DMS 273 (cell line): ENCODE results near the gene GGT6.

Experiments used
- DNase-seq: peaks from one replicate; lab custom pipeline; 2025; ENCODE audit not compliant: unreplicated experiment; lab: John Stamatoyannopoulos, UW

Gene GGT6

DNA sequence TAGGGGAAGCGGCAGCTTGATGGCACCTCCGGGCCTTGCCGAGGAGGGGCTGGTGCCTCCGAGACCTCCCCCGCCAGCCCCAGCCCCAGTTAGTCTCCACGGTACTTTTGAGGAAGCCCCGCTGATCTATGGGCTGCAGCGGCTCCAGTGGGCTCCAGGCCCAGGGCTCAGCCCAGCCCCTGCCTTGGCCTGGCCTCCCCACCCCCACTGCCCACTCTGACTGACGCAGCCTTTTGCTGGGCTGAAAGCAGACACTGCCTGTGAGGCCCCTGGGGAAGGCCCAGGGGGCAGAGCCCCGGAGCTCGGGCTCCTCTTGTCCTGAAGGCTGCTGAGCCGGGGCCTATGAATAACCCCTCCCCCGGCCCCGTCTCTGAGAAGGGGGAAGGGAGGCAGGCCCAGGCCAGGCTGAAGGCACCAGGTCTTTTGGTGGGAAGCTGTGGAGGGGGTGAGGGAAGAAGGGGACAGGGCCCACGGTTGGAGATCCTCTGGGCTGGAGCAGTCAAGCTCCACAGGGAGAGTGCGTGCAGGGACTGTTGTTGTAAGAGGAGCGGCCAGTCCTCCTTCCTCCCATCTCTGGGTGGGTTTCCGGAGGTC is 16.4 kb upstream of the GGT6 start:
- no peak for DNase-seq

DNA sequence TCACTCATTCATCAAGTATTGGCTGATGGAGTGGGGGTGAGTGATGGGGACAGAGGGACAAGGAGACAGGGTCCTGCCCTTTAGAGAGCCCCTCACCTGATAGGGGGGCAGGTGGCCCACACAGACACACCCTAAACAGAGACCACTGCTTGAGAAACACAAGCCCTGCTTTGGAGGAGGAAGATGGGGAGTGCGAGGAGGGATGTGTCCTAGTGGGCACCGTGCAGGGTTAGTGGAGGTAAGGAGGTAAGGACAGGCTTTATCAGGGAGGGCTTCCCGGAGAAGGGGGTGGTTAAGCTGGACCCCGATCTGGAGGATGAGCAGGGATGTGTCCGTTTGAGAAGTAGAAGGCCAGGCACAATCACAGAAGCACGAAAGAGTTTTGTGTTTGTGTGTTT is 15.8 kb upstream of the GGT6 start:
- no peak for DNase-seq

DNA sequence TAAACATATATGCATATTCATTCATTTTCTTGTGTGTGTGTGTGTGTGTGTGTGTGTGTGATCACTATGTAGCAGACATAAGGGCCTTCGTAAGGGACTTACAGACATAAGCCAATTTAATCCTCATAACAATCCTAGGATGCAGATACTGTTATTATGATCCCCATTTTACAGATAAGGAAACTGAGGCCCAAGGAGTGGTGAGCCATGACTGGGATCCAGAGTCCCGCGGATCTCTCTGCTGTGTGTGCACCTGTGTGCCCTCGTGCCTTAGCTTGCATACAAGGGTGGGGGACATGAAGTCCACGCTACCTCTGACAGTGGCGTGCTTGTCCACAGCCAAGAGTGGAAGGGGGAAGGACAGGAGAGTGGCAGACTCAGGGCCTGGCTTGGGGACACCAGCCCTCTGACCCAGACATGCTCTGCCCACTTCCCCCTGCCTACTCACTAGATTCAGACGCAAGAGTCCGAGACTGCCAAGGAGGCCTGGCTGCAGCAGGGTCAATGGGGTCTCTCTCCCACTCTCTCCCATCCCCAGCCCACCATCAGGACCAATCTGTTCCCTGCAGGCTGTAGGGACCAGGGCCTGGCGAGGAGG is 14.2 kb upstream of the GGT6 start:
- no peak for DNase-seq

DNA sequence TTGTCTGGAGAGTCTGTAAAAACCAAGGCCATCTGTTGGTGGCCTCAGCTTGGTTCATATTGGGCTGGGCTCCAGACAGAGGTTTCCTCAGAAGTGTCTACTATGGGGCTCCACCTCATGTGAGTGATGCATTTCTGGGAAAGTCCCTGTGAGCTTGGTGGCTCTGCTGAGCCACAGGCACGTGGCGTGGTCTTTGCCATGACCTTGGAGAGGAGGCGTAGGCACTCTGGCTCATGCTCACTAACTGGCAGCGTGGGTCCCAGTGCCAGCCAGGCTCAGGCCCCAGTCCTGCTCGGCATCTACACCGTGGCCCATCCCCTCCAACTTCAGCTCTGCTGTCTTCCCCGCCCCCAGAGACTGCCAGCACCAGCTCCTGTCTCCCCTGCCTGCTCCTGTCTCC is 13.3 kb upstream of the GGT6 start:
- no peak for DNase-seq

DNA sequence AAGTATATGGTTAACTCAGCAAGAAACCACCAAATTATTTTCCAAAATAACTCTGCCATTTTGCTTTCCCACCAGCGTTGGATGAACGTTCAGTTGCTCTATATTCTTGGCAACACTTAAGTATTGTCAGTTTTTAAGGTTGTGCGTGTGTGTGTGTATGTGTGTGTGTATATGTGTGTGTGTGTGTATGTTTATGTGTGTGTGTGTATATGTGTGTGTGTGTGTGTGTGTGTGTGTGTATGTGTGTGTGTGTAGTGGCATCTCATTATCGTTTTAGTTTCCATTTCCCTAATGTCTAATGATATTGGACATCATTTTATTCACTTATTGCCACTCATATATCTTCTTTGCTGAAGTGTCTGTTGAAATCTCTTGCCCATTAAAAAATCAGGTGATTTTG is 12.7 kb upstream of the GGT6 start:
- no peak for DNase-seq

DNA sequence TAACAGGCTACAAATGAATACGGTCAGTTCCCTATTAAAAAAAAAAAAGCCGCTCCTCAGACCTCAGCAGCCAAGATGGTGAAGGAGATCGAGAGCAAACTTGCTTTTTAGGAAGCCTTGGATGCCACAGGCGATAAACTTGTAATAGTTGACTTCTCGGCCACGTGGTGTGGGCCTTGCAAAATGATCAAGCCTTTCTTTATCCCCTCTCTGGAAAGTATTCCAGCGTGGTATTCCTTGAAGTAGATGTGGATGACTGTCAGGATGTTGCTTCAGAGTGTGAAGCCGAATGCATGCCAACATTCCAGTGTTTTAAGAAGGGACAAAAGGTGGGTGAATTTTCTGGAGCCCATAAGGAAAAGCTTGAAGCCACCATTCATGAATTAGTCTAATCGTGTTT is 11.8 kb upstream of the GGT6 start:
- no peak for DNase-seq

DNA sequence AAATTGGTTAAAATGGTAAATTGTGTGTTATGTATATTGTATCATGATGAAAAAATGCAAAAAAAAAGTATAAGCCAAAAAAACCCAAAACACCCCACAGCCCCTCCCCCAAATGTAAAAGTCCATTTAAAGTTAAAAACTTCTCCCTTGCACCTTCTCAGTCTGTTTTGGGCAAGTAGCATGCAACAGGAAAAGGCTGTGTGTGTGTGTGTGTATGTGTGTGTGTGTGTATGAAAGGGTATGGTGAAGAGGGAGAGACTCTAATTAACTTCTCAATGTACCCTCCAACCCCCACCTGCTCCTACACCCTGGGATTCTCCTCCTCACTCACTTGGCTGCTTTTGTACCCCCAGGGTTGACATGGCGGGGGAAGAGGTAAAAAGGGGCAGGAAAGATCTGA is 9.2 kb upstream of the GGT6 start:
- DNase-seq = no peak

DNA sequence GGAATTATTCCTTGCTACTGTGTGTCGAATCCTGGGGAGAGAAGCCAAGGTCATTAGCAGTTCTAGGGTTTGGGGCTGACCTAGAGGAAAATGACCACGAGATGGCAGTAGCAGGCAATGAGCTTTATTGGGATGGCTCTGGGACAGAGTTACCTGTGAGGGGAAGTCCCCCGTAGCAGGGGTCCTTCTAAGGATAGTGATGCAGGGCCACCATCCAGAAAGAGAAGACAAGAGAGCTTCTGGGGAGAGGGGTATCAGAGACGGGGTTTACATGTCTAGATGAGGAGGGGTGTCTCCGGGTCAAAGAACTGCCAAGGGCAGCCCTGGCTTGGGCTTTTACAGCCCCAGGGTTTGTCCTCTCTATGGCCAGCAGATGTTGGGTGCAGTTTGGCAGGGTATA is 6.4 kb upstream of the GGT6 start:
- DNase-seq = peak; percentile 81

DNA sequence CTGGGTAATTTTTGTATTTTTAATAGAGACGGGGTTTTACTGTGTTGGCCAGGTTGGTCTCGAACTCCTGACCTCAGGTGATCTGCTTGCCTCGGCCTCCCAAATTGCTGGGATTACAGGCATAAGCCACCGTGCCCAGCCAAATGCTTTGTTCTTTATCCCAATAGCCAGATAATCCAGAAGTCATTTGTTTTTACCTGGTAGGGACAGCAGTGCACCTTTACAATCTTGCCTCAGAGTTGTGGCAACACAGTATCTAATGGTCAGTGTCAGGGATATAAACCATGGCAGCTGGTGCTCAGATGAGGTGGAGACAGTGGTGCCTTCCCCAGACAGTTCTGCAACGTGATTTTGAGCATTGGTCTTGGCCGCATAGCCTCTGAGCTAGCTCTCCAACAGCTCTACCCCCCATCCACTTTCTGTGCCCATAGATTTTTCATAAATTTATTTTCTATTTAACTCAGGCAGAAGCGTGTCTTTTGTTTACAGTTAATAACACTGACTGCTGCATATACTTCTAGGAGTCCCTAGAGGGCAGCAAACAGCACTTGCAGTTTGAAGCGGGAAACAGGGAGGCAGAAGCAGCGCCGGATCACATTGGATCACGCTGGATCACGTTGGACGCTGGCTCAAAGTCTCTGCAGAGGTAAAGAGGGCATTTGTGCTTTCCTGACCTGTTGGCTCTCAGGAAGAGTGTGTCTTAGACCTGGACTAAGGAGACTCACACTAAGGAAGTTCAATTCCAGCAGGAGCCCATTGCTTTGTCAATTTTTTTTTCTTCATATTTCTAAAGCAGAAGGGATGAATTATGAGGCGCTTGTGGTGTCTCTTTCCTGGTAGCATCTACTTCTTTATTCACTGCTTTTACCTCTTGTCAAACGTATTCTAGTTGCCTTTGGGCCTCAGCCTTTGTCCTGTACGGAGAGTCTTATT is 5.1 kb upstream of the GGT6 start:
- DNase-seq = peak; percentile 88

DNA sequence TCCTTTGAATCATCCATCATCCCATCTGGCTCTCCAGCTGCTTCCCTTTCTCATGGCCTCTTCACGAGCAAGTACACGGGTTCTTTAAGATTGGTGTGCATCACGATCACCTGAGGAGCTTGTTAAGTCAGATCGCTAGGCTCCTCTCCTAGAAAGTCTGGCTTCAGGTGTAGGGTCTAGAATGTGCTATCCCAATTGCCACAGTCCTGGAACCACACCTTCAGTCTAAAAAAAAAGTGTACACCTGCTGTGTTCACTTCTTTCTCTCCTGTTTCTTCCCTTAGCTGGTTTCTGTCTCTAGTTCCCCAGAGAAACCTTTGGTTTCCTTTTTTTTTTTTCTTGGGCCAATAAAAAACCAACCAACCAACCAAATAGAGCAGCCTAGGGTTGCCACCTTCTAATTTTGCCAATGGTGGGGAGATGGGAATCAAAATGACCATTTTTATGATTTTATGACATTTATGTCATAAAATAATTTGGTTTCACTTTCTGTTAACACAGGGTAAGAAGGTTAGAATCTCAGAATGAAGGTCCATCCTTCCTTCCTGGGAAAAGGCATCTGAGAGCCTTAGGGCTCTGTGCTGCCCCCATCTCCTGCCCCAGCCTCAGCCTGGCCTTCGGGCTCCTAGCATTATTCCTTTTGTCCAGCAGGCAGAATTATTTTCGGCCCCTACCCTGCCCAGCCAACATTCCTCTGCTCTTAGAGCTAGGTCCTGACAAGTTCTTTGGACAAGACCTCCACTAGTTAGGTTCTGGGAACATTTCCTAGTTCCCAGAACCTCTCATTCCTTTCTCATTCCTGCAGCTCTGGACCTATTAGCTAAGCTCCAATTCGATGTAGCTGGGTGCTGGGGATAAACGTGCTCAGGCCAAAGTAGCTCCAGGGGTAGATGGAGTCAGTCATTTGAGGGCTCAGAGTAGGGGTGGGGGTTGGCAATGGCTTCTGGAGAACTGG is 1.9 kb upstream of the GGT6 start:
- peak; percentile 22 for DNase-seq

DNA sequence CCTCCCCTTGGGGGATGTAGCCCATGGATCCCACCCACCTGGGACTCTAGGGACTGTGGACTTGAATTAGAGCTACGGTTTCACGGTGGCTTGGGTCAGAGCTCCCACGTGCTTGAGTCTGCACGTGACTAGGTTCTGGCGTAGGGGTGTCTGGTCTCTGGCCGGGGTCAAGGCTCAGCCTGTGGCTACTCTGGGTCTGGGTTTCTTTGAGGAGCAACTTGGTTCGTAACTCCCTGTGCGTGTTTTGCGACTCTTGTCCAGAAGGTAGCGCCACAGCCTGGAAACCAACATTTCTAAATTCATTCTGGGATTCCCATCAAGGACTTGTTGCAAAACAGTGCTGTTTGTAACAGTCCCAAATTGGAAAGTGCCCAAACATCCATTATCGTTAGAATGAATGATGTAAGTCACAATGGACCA is 470 bp upstream of the GGT6 start:
- DNase-seq = peak; percentile 26

DNA sequence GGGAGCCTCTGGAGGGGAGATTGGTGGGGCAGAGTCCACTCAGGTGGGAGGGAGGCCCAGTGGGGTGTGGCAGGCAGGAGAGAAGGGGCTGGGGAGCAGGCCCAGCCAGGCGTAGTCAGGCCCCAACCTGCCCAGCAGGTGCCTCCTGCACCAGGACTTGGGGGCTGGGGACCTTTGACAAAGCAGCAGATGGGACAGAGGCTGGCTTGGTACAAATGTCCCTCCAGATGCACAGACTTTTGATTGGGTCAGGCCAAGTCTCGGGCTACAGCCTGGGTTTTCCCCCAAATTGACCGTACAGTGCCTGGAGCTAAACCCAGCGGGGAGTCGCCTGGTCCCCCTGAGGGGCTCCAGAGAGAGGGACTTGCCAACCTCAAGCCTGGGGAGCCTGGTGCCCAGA is 411 bp downstream of the GGT6 start:
- DNase-seq = peak; percentile 35

DNA sequence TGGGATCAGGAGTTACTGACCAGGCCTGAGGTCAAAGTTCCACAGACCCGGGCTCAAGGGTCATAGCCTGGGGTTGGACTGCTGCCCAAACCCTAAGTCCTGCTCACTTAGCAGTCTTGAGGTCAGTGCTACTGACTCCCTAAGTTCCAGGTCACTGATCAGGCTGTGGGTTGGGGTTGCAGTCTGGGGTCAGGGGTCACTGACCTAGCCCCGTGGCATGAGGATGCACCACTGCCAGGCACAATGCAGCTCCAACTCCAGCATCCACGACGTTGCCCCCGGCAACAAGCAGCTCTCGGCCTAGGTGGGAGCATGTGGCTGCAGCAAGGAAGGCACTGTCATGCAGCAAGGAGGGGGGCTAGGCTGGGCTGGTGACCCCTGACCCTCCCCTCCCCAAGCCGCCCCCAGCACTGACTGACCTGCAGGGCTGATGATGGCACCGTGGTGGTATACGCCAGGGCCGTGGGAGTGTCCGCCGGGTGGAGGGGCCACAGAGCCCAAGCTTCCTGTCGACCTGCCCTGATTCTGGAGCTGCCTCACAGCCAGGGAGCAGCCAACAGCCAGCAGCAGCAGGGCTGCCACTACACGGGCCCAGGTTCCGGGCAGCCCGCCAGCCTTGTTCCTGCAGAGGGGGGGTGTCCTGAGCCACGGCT is 1.1 kb downstream of the GGT6 start:
- peak; percentile 52 for DNase-seq

DNA sequence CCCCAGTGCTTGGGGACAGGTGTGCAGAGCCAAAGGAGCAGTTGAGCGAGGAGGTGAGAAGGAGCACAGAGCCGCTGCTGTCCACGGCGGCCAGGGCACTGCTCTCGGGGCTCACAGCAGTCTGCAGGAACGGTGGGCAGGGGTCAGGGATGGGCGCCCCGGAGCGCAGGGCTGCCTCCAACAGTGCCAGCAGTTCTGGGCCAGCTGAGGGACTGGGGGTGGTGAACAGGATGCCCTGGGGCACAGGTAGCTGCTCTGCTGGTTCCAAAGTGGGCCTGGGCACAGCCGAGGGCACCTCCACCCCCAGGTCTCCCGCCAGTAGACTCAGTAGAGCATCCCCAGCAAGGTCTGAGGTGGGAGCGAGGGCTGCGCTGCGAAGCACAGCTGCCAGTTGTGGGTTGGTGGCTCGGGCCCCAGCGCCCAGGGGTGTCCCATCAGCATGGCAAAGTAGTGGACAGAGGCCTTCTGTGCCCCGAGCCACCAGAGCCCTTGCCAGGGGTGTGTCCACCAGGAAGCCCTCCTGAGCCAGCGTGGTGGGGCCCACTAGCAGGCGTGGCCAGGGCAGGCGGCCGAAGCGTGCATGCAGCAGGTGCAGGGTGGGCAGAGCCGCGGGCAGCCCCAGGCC is 1.9 kb downstream of the GGT6 start:
- DNase-seq = no peak

DNA sequence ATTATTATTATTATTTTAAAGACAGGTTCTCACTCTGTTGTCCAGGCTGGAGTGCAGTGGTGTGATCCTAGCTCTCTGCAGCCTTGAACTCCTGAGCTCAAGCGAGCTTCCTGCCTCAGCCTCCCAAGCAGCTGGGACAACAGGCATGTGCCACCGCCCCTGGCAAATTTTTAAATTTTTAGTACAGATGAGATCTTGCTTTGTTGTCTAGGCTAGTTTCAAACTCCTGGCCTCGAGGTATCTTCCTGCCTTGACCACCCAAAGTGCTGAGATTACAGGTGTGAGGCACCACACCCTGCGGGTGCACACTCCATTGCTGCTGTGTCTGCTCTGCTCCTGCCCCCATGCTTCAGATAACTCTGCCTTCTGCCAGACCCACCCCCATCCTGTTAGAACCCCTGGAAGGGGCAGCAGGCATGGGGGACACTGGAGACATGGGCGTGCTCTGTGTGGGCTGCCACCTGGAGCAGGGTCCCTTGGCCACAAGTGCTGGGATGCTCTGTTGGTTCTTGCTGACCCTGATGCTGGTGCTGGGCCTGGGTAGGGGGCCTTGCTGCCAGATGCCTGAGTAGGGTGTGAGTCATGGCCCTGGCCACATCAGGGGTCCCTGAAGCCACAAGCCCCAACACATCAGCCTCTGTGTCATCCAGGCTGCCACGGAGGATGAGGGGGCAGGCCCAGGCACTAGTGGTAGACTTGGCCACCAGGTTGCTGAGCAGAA is 2.6 kb downstream of the GGT6 start:
- no peak for DNase-seq

DNA sequence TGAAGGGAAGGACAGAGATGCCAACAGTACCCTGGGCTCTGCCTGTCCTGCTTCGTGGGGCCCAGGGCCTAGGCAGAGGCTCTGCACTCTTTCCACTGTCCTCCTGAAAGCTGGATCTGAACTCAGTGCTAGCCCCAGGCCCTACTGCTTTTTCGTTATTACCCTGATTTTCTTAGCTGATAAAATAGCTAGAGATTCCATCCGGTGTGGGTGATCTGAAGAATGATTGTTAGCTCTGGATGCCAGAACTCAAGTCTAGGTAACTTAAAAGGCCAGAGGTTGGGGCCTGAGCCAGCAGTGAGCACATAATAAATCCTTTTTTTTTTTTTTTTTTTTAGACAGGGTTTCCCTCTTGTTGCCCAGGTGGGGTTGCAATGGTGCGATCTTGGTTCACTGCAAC is 3.4 kb downstream of the GGT6 start:
- no peak for DNase-seq

DNA sequence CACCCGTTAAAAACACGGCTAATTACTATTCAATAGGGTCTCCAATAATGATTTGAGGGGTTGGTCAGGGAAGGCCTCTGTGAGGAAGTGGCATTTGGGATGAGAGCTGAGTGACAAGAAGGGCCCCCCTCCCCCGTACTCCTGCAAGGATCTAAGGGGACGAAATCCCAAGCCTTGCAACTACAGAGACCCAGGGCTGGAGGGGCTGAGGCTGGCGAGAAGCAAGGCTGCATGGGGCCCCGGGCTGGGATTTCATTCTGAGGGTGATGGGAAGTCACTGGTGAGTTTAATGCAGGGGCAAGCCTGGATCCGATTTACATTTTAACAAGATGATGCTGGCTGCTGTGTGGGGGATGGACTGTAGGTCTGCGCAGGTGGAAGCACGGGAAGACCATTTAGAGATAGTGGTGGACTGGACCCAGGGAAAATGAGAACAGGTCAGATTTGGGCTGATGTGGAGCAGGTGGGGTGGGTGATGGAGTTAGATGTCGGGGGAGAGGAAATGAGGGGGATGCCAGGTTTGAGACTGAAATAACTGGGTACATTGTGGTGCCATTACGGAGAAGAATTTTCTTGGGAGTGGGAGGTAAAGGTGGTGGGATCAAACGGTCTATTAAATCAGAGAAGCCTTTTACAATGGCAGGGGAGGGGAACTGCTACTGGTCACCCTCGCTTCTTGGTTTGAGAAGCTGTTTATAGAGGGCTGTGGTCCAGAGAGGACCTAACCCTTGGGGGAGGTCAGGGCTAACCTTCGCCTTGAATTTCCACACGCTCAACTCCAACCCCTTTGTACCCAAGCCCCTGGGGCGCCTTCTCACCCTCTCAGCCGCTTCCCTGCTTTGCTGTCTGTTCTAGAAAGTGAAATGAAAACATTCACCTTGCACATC is 4.3 kb downstream of the GGT6 start:
- DNase-seq = no peak

DNA sequence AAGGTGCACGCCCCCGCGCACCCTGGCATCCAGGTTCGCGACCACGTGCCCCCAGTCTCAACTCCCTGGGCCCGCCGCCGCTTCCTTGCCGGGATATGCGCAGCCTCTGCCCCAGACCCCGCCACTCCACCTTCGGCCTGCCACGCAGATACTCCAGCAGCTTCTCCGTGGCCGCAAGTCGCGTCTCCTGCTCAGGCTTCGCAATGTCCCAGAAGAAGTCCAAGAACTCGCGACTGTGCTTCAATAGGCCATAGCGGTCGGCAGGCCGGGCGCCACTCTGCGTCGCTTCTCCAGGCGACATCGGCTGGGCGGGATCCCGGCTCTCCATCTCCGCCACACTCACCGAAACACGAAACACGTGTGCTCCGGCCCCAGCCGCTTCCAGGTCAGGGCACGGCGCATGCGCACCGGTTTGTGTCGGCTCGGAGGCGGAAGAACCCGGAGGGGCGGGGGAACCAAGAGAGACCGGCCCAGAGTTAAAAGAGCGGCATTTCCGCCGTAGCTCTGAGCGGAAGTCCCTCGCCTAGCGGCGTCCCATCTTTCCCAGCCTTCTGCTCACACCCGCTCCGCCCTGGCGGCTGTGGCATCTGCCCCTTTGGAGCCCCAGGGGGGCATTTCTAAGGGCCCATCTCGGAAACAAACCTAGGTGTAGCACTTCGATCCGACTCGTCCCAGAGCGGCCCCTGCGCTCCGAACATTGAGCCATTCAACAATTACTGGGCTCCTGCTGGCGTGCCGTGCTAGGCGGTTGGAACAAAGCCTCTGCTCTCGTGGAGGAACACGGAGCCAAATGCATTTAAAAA is 5.2 kb downstream of the GGT6 start, which contains the start of gene MYBBP1A:
Gene MYBBP1A, minus strand, starts transcription at position 388 of the 803 bp plus-strand sequence. Its CDS starts 60 bp downstream, at position 328.
- DNase-seq = peak; percentile 98
